ENCODE data around the gene WDR18.

DNA sequence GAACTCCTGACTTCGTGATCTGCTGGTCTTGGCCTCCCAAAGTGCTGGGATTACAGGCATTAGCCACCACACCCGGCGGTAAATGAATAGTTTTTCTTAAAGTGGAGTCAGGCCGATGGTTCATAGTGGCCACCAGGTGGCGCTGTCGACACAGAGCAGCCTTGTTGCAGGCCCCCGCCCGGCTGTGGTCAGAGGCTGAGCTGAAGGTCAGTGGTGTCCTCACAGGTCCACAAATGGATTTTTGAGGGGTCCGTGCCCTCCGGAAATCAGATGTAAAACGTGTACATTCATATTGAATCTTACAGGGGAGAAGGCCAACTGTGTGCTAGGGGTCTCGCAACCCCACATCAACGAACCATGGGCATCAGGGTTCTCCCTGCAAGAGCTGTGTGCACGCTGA, 13.4 kb upstream of the WDR18 start:
- TF ChIP-seq, protein P1, sequence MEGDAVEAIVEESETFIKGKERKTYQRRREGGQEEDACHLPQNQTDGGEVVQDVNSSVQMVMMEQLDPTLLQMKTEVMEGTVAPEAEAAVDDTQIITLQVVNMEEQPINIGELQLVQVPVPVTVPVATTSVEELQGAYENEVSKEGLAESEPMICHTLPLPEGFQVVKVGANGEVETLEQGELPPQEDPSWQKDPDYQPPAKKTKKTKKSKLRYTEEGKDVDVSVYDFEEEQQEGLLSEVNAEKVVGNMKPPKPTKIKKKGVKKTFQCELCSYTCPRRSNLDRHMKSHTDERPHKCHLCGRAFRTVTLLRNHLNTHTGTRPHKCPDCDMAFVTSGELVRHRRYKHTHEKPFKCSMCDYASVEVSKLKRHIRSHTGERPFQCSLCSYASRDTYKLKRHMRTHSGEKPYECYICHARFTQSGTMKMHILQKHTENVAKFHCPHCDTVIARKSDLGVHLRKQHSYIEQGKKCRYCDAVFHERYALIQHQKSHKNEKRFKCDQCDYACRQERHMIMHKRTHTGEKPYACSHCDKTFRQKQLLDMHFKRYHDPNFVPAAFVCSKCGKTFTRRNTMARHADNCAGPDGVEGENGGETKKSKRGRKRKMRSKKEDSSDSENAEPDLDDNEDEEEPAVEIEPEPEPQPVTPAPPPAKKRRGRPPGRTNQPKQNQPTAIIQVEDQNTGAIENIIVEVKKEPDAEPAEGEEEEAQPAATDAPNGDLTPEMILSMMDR (conservative IDR thresholded peaks at IDR 0.05; ENCODE audit: low read length) = peak; percentile 66
- TF ChIP-seq EZH2phosphoT487 (IDR thresholded peaks at IDR 0.05; ENCODE audit: borderline replicate concordance) = no peak

All from Loucy (cell line).